ENCODE data around the gene COL11A1.
"Not testable (repeated sequence)": the region's sequence is repeated elsewhere in the genome, so short reads cannot be mapped to it uniquely, and the experiment has no call there.

The COL11A1 gene

GRCh38 chr1:102833151-102833550 lies 275.2 kb downstream of the COL11A1 start:
- no peak for TF ChIP-seq CTCF (IDR thresholded peaks at IDR 0.05; ENCODE audit: unreplicated experiment in 3 of 3)
- Mint-ChIP-seq H3K27ac (no peak overlapping the region), H3K36me3 (ENCODE audit: low read depth) (no peaks in the 10 kb centered on the region), H3K4me3 (no peak overlapping the region), H3K27me3 (ENCODE audit: low read depth) (no peaks in the 10 kb centered on the region), H3K9me3 (peaks cover 7% of the 10 kb centered on the region), H3K4me1 (peaks cover 6% of the 10 kb centered on the region)

- H3K27ac Mint-ChIP-seq; H3K27me3 Mint-ChIP-seq (ENCODE audit: low read depth); H3K9me3 Mint-ChIP-seq; H3K4me3 Mint-ChIP-seq; H3K36me3 Mint-ChIP-seq (ENCODE audit: low read depth); H3K4me1 Mint-ChIP-seq: not testable (repeated sequence)
Measured at GRCh38 chr1:102826706-102827105, 281.6 kb downstream of the COL11A1 start.
